Measurements from ENCODE around the gene SFXN5.

- no peak for TF ChIP-seq CTCF (IDR thresholded peaks at IDR 0.05; ENCODE audit: insufficient read depth, low read length, poor library complexity, severe bottlenecking)
- no peak for TF ChIP-seq EZH2phosphoT487 (conservative IDR thresholded peaks at IDR 0.05; ENCODE audit: low read length)
These were observed 62.2 kb downstream of the SFXN5 start for GRCh38 chr2:73009177-73009839.
